ENCODE data around the gene MT3.
"Not testable (repeated sequence)": the region's sequence is repeated elsewhere in the genome, so short reads cannot be mapped to it uniquely, and the experiment has no call there.

Gene MT3

DNA sequence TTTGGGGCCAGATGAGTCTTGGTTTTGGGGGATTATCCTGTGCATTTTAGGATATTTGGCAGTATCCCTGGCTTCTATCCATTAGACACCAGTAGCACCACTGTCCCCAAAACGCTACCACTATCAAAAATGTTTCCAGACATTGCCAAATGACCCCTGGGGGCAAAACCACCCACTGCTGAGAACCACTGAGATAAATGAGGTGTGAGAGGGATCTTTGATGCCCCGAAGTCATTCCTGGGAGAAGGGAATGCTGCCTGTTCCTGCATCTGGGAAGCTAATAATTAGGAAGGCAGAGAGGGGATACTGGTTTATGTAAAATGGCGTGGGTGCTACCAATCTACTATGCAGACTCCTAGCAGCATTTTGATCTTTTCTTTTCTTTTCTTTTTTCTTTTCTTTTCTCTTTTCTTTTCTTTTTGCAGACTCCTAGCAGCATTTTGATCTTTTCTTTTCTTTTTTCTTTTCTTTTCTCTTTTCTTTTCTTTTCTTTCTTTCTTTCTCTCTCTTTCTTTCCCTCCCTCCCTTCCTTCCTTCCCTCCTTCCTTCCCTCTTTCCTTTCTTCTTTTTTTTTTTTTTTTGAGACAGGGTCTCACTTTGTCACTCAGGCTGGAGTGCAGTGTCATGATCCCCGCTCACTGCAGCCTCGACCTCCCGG lies 8.8 kb upstream of the MT3 start:
- DNase-seq, result no peak

DNA sequence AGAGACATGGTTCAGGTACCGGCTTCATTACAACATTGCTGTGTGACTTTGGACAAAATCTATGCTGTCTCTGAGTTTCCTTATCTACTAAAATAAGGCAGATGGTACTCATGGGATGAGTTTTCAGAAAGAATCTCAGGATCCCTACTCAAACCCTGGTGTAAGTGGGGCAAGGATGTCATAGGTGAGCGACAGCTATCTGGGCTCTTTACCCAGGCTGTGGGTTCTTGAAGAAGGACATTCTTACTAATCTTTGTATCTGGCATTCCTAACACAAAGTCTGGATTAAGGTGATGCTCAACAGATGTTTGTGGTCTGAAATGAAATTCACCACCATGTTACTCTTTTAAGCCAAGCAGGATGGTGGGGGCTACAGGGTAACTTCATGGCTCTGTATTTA lies 6.4 kb upstream of the MT3 start:
- not testable (repeated sequence) for DNase-seq

DNA sequence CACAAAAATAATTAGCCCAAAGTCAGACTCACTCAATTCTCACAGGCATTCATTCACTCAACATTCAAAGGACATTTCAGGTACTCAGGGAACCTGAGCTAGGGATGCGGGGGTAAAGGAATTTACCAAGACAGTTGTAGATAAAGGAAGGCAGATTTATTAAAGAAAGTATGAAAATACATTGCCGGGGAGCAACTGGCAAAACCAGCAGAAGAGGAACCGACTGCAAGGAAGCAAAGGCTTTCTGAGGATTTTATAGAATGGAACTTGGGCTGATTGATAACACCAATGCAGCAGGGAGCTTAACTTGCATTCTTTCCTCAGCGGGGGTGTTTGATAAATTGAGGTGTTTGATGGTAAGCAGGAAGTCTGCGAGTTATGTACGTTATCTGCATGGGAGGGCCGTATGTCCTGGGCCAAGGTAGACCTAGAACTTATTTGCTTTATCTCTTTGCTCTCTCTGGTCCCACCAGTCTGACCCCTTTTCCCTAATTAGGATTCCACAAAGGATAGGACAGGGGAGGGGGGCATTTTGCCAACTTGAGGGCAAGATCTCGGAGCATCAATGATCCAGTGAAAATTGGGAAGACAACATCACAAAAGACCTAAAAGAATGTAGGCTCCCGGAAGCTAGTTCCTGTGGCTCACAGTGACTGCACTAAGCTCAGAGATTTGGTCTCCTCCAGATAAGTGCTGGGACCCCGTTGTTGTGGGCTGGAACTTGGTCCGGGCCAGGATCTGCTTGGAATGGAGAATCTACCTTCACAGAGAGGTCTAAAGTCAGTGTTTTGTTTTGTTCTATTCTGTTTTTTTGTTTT lies 5.8 kb upstream of the MT3 start:
- DNase-seq, result no peak

DNA sequence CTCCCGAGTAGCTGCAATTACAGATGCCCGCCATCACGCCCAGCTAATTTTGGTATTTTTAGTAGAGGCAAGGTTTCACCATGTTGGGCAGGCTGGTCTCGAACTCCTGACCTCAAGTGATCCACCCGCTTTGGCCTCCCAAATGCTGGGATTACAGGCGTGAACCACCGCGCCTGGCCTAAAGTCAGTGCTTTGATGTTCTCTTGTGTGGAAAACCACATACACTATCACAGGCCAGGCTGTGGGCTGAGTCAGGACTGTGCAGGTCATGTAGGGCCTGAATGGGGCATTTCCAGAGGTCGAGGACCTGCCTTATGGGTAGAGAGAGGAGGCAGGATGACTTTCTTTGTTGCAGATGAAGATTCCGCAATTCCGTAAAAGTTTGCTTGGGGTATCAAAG lies 5.1 kb upstream of the MT3 start:
- DNase-seq, result no peak

DNA sequence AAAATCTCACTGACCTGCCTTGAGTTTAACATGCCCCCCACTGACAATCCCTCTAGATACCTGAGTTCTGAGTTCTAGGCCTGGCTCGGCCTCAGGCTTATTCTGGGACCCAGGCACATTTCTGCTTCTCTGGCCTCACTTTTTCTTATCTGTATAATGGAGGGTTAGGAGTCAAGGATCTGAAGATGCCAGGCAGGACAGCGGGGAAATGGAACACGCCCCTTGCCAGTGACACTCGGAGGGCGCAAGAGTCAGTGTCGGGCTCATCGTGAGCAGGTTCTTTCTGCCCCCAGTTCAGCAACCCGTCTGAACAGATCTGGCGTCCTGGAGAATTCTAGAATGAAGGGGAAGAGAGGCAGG lies 567 bp upstream of the MT3 start:
- no peak for DNase-seq

DNA sequence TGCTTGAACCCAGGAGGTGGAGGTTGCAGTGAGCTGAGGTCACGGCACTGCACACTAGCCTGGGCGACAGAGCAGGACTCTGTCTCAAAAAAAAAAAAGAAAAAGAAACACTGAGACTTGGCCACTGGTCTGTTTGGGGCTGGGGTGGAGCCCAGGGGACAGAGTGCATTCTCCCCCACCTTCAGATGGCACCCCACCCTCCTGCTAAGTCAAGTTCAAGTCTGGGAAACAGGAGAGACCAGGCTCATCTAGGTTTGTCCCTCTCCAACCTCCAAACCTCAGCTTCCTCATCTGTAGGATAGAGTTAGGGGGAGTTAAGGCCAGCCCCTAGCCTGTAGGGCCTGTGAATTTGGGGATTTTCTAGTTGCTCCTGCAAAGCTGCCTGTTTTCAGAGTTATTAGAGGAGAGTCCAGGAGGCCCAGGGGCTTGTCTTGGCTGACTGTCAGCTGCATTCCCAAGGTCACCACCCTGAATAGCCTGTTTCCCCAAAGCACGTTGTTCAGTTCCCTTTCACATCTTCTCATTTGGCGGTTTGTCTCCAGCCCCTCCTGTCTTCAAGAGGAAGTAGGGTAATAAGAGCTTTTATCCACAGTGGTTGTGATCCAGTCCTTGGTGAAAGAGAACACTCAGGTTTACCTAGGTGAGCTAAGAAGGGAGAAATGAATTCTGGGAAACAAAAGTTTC lies 2.2 kb downstream of the MT3 start:
- DNase-seq, result no peak

DNA sequence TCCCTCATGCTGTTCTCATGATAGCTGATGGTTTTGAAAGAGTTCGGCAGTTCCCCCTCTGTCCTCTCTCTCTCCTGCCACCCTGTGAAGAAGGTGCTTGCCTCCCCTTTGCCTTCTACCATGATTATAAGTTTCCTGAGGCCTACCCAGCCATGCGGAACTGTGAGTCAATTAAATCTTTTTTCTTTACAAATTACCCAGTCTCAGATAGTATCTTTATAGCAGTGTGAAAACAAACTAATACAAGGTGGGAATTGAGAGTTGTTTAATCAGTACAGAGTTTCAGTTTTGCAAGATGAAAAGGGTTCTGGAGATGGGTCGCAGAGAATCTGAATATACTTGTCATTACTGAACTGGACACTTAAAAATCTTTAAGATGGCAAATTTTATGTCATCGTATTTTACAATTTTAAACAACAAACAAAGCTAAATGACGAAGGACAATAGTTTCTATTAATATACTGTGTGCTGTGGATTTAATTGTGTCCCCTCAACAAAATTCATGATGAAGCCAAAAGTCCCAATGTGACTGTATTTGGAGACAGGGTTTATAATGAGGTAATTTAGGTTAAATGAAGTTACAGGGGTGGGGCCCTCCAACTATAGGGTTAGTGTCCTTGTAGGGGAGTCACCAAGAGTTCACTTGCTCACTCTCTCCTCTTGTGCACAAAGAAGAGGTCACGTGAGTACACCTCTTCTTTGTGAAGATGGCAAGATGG lies 4.4 kb downstream of the MT3 start:
- DNase-seq, result no peak

DNA sequence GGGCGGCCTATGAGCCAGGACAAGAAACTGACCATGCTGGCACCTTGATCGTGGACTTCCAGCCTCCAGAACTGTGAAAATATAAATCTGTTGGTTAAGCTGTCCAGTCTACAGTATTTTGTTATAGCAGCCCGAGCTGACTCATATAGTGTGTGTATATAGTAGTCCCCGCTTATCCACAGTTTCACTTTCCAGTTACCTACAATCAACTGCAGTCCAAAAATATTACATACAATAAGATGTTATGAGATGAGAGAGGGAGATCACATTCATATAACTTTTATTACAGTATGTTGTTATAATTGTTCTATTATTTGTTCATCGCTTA lies 4.9 kb downstream of the MT3 start:
- no peak for DNase-seq

DNA sequence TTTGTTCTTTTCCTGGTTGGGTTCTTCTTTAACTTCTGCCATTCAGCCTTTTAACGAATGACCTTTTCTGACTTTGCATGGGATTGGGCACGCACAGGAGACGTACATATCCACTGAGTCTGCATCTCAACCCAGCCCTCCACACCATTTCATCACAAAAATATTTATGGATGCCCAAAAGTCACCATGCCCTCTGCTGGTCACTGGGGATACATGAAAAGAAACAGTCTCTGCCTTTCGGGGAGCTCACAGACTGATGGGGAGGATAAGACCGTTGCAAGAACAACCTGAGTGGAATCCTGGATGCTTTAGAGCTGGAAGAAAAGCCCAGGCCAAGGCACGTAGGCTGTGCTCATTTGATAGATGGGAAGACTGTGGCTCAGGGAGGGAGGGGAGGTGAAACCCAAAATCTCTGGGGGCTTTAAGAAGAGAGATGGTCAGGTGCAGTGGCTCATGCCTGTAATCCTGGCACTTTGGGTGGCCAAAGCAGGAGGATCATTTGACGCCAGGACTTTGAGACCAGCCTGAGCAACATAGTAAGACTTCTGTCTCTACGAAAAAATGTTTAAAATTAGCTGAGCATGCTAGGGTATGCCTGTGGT lies 11.2 kb downstream of the MT3 start:
- DNase-seq, result peak; percentile 43

DNA sequence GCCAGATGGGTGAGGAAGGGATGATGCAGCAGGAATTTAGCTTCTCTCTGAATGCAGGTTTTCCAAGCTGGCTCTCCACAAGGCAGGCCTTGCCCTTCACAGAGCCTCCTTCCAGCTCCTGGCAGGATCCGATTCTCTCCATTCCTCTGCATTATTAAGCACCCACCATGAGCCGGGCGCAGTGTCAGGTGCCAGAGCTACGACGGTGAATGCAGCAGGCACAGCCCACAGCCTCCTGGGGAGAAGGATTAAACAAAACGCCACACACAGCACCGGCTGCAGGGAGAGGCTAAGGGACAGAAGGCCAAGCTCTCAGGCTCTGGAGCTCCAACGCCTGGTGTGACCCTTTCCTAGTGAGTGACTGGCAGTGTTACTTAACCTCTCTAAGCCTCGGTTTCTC lies 12.0 kb downstream of the MT3 start:
- DNase-seq, result no peak

DNA sequence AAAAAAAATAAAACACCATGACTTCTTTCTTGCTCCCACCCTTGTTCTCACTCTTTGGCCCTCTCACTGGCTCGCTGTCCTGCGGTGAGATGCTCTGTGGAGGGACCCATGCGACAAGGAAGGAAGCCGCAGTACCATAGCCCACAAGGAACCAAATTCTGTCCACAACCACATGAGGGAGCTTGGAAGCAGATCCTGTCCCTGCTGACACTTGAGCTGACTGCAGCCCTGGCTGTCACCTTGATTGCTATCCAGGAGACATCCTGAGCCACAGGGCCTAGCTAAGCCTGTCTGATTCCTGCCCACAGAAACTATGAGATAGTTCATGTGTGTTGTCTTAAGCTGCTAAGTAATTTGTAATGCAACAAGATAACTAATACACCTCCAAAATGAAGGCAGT lies 14.3 kb downstream of the MT3 start:
- DNase-seq, result peak; percentile 43

DNA sequence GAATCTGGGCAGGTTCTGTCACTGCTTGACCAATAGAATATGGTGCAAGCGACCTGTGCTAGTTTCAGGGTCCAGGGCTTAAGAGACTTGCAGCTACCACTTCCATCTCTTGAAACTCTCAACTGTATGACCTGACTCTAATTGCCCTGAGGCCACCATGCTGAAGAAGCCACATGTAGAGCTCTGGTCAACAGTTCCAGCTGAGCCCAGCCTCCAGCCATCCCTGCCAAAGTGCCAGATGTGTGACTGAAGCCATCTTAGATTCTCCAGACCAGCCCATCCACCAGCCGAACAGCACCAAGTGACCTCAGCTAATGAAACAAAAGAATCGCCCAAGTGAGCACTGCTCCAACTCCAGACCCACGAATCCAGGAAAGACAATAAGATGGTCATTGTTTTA lies 15.6 kb downstream of the MT3 start:
- no peak for DNase-seq

DNA sequence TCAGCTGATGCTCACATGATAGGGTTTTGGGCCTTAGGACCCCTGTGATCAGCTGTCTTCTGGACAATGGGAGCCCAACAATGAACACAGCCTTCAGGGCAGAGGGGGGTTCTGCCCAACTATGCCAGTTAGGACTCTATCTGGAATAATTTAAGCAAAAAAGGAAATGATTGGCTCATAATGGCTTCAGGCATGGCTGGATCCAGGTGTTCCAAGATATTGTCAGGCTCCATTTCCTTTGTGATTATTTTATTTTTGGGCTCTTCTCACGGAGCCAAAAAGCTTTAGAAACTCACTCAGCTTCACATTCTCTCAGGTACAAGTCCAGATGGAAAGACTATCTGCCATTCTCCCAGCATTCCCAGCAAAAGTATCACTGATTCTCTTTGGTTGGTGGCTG lies 16.1 kb downstream of the MT3 start:
- DNase-seq, result no peak

DNA sequence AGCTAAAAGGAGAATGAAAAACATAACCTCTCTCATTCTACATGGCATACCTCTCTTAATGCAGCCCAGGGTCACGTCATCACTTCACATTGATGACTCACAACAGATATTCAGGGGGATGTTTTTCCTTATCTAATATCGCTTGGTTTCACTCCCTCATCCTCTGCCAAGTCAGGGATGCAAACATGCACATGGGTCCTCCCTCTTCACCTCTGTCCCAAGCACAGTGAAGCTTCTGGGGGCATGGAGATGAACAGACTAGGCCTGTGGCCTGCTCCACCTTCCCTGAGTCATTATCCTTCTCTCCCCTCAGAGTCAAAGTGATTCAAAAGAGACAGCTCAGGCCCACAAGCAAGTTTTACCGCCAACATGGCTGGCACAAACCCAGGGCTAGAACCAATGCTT lies 16.7 kb downstream of the MT3 start:
- no peak for DNase-seq

DNA sequence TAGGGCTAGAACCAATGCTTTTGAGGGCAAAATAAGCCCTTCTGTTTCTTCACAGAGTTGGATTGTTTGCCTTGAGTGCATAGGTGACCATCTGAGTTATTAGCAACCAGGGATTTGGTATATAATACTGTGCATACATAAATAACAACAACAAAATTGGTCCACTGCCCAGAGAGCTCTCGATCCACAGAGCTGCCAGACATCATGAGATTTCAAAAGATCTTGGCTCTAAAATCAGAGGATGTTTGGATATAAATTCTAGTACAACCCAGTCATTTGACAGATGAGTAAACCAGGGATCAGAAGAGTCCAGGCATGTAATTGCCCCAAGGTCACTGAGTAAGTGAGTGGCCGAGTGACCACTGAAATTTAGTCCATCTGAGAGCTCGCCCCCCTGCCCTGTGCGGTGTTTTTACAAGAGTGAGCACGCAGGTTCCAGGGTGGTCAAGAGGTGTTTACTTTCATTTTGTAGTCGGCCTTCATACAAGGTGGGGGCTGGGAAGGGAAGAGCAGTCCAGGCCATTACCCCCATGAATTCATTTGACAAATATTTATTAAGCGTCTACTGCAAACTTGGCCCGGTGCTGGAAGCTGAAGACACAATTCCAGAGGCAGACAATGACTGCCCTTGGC lies 17.3 kb downstream of the MT3 start:
- DNase-seq, result no peak

DNA sequence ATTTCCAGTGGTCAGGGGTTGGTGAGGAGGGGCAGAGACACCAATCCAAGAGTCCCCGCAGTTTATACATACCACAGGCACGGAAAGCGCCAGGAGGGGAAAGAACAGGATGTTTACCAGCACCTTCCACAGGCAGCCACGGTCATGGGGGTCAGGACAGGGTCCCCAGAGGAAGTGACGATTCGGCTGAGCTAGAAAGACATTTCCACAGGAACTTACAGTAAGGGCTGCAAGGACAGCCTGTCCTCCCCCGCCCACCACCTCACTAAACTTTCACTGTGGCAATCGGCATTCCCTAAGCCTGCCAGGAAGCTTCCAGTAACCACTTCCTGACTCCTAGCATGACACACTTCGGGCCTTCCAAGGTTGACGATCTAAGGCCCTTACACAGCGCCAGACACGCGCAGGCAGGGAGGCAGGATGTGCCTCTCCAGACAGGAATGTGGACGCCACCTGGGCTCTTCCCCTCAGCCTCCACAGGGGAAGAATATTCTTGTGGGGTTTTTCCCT lies 17.8 kb downstream of the MT3 start:
- peak; percentile 43 for DNase-seq

DNA sequence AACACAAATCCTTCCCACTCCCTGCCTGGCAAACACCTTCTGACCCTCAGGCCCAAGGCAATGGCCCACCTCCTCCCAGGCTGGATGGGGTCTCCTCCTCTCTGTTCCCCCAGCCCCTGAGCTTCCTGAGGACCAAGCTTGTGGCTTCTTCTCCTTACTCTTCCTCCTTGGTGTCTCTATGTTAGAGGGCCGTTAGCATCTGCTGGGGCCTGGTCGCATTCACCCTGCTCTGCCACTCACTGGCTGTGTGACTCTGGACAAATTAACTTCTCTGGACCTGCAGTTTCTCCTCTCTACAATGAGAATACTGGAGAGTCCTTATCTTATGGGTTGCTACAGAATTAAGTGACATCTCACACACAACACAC lies 18.3 kb downstream of the MT3 start:
- DNase-seq, result no peak

DNA sequence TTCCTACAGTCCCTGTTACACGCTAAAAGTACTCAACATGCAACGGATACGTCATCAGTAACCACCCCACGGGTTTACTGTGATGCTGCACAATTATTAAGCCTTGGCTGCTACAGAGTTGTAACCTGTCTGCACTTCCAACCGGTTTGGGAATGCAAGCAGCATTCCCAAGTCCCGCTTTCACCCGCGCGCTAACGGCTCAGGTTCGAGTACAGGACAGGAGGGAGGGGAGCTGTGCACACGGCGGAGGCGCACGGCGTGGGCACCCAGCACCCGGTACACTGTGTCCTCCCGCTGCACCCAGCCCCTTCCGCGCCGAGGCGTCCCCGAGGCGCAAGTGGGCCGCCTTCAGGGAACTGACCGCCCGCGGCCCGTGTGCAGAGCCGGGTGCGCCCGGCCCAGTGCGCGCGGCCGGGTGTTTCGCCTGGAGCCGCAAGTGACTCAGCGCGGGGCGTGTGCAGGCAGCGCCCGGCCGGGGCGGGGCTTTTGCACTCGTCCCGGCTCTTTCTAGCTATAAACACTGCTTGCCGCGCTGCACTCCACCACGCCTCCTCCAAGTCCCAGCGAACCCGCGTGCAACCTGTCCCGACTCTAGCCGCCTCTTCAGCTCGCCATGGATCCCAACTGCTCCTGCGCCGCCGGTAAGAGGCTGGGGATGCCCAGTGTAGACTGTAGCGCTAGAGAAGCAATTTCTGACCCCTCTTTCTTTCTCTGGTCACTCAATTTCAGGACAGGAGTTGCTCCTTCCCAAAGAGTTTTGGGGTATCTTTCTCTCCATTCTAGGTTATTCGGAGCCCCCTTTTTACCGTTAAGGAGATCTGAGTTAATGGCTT lies 18.9 kb downstream of the MT3 start, which contains the start of gene MT2A:
Gene MT2A (plus strand): TSS at position 542 of the 833 bp plus-strand sequence. CDS start 72 bp downstream, at position 614.
- DNase-seq, result peak; percentile 93

DNA sequence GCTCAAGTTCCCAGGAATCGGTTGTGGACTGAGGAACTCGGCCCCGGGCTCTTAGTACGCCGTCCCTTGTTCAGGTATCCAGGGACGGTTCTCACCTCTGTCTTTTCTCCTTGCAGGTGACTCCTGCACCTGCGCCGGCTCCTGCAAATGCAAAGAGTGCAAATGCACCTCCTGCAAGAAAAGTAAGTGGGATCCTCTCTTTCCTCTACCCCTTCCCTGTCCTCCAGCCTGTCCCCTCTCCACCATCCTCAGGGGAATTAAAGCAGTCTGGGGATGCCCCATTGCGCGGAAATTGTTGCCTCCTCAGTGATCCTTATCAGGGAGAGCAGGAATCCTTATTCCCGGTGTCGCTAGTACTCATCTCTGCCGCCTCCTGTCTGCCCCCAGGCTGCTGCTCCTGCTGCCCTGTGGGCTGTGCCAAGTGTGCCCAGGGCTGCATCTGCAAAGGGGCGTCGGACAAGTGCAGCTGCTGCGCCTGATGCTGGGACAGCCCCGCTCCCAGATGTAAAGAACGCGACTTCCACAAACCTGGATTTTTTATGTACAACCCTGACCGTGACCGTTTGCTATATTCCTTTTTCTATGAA lies 19.6 kb downstream of the MT3 start:
- peak; percentile 29 for DNase-seq

DNA sequence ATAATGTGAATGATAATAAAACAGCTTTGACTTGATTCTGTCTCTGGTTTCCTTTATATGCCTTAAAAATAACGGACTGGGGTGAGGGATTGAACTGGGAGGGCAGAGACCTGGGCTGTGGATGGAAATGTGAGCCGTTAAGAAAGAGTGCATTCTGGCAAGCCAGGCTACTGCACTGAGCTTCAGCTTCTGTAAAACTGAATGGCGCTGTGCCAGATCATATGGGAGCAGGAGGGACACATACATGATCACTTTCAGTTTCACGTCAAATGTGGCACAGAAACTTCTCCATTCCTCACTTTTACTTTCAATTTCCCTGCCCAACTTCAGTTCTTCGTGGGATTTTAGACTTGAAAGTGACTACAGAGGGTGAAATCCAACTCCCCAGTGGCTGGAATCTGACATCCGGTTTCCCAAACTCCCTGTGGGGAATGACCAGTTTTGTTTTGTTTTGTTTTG lies 20.2 kb downstream of the MT3 start:
- DNase-seq, result peak; percentile 85
